GM19240 (cell line): ENCODE results near the gene FSTL4.

Source experiments
- DNase-seq: peaks from one replicate; pipeline ENCODE4 v3.0.0; 2011; ENCODE audit warnings: low spot score; ENCODE audit not compliant: insufficient read length

Gene FSTL4

GRCh38 chr5:133389066-133389590, 223.2 kb downstream of the FSTL4 start:
- no peak for DNase-seq

GRCh38 chr5:133387621-133388020, 224.7 kb downstream of the FSTL4 start:
- no peak for DNase-seq

- DNase-seq, result no peak
Measured at GRCh38 chr5:133387091-133387490, 225.2 kb downstream of the FSTL4 start.

GRCh38 chr5:133386662-133387061, 225.7 kb downstream of the FSTL4 start:
- no peak for DNase-seq

- no peak for DNase-seq
Measured at GRCh38 chr5:133385346-133385745, 227.0 kb downstream of the FSTL4 start.

- DNase-seq, result no peak
Measured at GRCh38 chr5:133384903-133385302, 227.4 kb downstream of the FSTL4 start.

- DNase-seq, result no peak
Measured at GRCh38 chr5:133384120-133384855, 228.1 kb downstream of the FSTL4 start.

- DNase-seq, result no peak
Measured at GRCh38 chr5:133383580-133383939, 228.8 kb downstream of the FSTL4 start.

- no peak for DNase-seq
Measured at GRCh38 chr5:133382661-133383579, 229.4 kb downstream of the FSTL4 start.

GRCh38 chr5:133381571-133382365, 230.6 kb downstream of the FSTL4 start:
- DNase-seq, result no peak

GRCh38 chr5:133381041-133381440, 231.3 kb downstream of the FSTL4 start:
- DNase-seq, result no peak

GRCh38 chr5:133377736-133378135, 234.6 kb downstream of the FSTL4 start:
- DNase-seq, result no peak

- no peak for DNase-seq
Measured at GRCh38 chr5:133376986-133377385, 235.4 kb downstream of the FSTL4 start.

GRCh38 chr5:133373121-133373870, 239.0 kb downstream of the FSTL4 start:
- DNase-seq, result no peak

- no peak for DNase-seq
Measured at GRCh38 chr5:133372293-133372937, 239.9 kb downstream of the FSTL4 start.

GRCh38 chr5:133371371-133372155, 240.8 kb downstream of the FSTL4 start:
- no peak for DNase-seq

- DNase-seq, result no peak
Measured at GRCh38 chr5:133370904-133371303, 241.4 kb downstream of the FSTL4 start.

GRCh38 chr5:133370036-133370831, 242.1 kb downstream of the FSTL4 start:
- no peak for DNase-seq
